GM19452 (cell line): ENCODE results near the gene BCAT1.
"Not testable (repeated sequence)": the region's sequence is repeated elsewhere in the genome, so short reads cannot be mapped to it uniquely, and the experiment has no call there.

ENCODE experiments used
- ATAC-seq: cut with Tn5 transposase; IDR thresholded peaks from one replicate; pipeline ENCODE4 v1.9.1; 2021; ENCODE audit not compliant: unreplicated experiment

Gene BCAT1

DNA sequence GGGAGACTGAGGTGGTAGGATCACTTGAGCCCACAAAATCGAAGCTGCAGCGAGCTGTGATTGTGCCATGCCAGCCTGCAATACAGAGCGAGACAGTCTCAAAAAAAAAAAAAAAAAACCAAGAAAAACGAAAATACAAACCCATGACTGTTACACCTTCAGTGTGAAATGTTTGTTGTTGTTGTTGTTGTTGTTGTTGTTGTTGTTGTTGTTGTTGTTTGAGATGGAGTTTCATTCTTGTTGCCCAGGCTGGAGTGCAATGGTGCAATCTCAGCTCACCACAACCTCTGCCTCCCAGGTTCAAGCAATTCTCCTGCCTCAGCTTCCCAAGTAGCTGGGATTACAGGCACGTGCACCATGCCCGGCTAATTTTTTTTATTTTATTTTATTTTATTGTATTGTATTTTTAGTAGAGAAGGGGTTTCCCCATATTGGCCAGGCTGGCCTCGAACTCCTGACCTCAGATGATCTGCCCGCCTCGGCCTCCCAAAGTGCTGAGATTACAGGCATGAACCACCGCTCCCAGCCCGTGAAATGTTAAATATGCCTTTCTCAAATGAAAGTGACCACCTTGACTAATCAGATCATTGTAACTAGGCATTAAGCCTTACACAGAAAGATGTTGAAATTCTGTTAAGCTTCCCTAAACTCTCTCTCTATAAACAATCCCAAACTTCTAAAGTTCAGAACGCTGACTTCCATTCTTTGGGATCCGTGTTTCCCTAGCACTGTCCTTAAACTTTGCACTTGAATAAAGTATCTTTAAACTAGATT, 20.2 kb downstream of the BCAT1 start:
- ATAC-seq = not testable (repeated sequence)

DNA sequence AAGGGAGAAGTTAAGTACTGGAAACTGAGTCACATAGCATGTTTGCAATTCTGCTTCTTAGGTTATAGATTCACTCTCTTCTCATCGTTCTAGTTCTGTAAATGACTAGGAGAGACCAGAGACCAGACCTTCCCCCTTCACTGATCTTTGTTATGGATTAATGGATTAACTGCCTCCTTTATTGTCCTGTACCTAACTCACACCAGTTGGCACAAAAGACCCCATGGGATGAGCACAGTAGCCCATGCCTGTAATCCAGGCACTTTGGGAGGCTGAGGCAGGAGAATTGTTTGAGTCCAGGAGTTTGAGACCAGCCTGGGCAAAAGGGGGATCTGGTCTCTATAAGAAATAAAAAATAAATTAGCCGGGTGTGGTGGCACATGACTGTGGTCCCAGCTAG, 20.8 kb downstream of the BCAT1 start:
- ATAC-seq = no peak

DNA sequence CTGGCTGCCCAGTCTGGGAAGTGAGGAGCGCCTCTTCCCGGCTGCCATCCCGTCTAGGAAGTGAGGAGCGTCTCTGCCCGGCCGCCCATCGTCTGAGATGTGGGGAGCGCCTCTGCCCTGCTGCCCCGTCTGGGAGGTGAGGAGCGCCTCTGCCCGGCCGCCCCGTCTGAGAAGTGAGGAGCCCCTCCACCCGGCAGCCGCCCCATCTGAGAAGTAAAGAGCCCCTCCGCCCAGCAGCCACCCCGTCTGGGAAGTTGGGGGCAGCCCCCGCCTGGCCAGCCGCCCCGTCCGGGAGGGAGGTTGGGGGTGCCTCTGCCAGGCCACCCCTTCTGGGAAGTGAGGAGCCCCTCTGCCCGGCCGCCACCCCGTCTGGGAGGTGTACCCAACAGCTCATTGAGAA, 22.8 kb downstream of the BCAT1 start:
- ATAC-seq = not testable (repeated sequence)

DNA sequence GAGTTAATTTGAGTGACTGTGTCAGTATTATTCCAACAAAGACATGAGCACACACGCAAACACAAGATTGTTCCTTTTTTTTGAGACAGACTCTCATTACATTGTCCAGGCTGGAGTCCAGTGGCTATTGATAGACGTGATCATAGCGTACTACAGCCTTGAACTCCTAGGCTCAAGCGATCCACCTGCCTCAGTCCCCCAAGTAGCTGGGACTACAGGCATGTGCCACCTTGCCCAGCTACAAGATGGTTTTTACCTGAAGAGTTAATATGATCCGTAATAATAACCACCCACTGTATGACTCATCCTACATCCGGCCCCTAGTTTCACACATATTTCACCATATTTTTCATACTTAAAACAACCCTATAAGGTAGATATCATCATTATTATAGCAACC, 26.8 kb downstream of the BCAT1 start:
- ATAC-seq = no peak

DNA sequence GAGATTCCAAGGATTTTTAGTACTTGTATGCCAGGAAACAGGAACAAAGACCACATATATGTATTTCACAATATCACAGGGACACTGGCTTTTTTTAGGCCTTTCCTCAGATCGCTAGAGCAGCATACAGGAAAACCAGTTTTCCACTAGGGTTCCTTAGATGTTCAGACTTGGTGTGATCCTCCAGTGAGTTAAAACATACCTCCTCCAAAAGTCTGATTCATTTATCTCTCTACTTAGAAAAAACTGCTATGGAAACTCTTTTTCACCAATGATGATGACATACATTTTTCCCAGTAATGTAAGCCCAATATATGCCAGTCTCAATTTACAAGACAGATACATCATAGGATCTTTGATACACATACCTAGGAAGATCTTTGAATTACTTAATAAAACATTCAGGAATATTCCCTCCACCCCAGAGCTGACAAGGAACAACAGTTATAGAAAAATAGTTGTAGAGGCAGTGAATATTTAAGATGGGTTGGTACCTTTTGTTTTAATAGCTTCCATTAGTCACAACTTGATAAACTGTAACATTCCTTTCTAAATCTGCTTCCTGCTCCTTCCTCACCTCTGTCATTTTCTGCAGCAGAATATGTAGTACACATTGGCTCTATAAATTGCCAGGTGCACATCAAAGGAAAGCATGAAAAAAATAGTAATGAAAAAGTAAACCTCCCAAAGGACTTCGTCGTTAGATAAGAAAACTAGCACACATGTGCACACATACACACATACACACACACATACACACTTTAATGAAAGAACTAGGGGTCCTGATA, 27.5 kb downstream of the BCAT1 start:
- ATAC-seq = no peak

DNA sequence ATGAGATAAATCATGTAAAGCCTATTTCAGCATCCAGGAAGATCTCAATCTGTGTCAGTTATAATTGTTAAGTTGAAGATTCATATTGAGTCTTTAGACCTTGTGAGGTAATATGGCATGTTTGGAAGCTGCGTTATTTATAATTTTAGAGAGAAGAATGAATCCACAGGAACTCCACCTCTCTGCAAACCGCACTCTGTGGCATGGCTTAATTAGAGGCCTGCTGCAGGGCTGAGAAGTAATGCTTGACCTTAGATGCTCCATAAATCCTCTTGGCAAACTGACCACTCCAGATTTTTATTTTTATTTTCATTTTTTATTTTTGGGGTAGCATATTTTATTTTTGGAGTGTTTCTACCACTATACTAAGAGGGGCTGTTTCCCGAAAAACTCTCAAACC, 28.8 kb downstream of the BCAT1 start:
- ATAC-seq = no peak

DNA sequence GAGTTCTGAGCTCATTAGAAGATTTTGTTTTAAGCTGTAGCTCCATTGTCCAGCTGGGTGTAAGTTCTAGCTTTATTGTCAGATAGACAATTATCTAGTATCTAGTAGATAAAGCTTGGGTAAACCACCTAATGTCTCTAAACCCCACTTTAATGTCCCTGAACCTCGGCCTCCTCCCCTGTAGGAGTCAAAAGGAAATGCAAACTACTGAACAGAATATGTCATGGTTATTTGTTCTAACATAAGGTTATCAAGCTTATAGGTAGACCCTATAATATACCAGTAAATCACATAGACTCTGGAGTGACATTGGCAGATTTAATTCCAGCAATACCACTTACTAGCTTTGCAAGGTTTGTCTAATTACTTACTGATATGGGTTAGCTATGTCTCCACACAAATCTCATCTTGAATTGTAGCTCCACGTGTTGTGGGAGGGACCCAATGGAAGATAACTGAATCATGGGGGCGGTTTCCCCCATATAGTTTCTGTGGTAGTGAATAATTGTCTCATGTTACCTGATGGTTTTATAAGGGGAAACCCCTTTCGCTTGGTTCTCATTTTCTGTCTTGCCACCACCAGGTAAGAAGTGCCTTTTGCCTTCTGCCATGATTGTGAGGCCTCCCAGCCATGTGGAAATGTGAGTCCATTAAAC, 29.4 kb downstream of the BCAT1 start:
- ATAC-seq = no peak

DNA sequence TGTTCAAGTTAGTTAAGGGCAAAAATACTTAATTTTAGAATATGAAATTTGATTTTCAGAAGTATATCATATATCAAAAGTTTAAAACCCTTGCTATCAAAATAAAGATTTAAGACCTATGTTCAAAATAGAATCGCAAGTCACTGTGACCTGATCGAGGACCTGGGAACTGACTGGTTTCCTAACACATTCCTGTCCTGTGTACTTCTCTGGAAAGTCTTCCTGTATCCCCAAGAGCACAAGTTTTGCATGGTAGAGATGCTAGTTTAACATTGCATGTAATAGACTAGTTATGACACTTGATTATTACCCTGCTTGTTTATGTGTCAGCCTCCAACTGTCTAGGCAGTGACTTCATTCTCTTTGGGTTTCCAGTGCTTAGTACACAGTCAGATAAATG, 30.3 kb downstream of the BCAT1 start:
- no peak for ATAC-seq

DNA sequence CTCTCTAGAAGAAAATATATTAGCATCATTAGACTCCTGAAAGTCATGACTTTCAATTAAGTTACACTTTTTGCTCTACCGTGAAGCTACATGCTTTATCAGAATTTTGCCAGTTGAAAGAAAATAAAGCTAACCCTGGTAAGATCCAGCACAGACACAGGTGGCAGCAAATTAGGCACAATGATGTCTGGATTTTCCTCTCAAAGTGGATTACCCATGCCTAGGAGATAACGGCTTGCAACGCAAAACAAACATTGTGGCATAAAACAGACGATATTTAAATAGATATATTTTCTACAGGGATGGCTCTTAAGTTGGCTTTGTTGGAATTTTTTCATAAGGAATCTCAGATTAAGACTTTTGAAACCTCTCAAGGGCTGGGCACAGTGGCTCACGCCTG, 33.4 kb downstream of the BCAT1 start:
- ATAC-seq = no peak

DNA sequence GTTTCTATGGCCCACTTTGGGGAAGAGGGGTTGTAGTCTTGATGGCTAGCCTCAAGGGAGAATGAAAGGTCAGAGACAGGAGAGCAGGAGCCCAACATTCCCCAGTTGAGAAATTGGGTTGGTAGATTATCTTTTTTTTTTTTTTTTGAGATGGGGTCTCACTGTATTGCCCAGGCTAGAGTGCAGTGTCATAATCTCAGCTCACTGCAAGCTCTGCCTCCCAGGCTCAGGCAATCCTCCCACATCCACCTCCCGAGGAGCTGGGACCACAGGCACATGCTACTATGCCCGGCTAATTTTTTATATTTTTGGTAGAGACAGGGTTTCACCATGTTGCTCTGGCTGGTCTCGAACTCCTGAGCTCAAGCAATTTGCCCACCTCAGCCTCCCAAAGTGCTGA, 34.9 kb downstream of the BCAT1 start:
- ATAC-seq = no peak

DNA sequence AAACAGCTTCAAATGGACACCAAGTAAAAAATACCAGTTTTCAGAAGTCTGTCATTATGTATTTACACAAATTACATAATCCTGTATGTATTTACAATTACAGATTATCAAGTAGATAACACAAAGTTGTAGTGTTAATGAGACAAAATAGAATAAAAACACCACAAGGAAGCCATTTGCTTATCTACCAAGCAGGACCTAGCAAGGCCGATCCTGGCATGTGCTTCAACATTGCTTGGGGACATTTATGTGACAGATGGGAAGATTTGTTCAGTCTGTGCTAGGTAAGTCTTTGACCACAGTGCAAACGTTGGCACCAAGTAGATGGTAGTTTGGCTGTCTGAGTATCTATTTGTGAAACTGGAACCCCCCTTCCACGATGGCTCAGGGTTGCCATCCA, 35.8 kb downstream of the BCAT1 start:
- no peak for ATAC-seq

DNA sequence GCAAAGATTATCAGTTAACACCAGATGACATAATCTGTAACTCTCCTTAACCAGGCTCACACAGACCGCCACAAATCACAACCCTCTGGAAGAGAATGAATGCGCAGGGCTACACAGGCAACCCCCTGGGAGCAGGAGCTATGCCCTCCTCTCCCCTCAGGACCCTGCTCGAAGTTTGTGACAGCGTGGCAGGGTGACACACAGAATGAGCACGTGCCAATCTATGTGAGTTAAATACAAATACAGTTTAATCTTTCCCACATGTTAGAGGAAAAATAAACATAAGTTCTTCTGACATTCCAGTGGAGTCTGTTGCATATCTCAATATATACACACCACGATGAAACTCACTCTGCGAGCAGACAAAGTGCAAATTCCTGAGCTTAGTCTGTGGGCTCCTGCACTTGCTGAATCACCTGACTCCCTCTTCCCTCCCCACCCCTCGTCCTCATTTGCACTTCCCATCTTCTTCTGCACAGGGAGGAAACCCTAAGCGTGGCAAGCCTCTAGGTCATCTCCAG, 37.6 kb downstream of the BCAT1 start:
- no peak for ATAC-seq

DNA sequence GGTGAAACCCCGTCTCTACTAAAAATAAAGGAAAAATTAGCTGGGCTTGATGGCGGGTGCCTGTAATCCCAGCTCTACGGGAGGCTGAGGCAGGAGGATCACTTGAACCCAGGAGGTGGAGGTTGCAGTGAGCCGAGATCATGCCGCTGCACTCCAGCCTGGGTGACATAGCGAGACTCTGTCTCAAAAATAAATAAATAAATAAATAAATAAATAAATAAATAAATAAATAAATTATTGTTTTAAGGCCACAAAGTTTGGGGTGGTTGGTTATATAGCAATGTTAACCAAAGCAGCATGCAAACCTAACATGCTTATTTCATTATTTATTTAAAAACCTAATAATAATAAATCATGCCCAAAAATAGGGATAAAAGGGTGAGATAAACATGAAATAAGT, 38.7 kb downstream of the BCAT1 start:
- not testable (repeated sequence) for ATAC-seq

DNA sequence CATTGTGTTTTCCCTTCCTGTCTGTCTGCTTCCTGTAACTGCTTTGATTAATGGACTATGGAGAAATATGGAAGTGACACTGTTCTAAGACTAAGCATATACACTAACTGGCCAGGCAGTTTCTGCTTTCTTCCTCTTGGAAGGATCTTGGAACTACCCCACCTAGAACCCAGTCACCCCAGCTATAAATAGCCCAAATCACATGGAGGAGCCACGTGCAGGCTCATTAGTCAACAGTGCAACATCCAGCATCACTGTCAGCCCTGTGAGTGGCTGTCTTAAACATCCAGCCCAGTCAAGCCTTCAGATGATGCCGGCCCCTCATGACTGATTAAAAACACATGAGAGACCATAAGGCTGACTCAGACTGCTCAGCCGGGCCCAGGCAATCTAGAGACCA, 39.2 kb downstream of the BCAT1 start:
- no peak for ATAC-seq

DNA sequence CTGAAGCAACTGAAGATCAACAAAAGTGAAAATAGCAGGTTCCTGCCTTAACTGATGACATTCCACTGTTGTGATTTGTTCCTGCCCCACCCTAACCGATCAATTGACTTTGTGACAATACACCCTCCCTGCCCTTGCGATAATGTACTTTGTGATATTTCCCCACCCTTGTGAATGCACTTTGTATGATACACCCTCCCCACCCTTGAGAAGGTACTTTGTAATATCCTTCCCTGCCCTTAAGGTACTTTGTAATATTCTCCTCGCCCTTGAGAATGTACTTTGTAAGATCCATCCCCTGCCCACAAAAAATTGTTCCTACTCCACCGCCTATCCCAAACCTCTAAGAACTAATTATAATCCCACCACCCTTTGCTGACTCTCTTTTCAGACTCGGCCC, 41.4 kb downstream of the BCAT1 start:
- ATAC-seq = no peak

DNA sequence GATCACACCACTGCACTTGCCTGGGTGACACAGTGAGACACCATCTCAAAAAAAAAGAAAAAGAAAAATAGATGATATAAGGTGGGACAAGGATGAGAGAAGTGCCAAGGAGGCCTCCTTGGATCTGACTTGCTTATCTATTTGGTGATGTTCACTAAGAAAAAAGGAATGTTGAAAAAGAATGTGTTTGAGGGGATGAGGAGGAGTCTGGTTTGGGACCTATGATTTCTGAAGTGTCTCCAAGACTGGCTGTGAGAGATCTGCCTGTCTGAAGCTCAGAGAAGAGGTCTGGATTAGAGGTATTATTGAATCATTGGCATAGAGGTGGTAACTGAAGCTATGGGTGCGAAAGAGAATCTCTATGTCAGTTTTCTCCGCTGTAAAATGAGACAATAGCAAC, 42.8 kb downstream of the BCAT1 start:
- ATAC-seq = no peak

DNA sequence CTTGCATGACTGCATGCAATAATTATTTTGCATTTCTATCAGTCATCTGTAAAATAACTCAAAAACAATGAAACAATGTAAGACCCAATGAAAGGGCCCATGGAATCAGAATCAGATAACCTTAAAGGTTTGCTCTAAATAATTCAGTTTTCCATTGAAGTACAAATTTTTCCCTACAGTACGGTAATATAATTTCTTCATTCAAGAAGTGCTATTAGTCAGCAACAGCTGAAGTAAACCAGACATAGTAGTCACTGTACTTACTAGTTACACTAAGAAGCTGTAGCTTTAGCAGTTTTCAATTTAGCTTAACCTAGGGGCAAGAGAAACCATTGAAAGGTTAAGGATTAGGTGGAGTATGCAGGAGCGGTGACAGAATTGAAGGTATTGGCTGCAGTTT, 43.5 kb downstream of the BCAT1 start:
- ATAC-seq = no peak

DNA sequence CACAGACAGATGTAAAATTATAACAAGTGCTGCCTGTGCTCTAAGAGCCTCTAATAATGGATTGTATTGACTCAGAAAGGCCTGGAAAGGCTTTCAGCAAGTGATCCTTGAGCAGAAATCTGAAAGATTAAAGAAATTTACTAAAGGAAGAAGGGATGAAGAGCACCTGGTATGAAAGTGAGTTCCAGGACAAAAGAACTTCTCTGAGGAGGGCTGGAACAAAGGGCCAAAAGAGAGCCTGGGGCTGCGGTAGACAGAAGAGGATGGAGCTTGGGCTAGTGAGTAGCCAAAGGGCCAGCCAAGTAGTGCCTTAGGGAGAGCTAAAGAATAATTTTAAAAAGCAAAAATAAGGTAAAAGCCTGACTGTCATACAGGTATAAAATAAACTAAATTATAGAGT, 44.0 kb downstream of the BCAT1 start:
- no peak for ATAC-seq

DNA sequence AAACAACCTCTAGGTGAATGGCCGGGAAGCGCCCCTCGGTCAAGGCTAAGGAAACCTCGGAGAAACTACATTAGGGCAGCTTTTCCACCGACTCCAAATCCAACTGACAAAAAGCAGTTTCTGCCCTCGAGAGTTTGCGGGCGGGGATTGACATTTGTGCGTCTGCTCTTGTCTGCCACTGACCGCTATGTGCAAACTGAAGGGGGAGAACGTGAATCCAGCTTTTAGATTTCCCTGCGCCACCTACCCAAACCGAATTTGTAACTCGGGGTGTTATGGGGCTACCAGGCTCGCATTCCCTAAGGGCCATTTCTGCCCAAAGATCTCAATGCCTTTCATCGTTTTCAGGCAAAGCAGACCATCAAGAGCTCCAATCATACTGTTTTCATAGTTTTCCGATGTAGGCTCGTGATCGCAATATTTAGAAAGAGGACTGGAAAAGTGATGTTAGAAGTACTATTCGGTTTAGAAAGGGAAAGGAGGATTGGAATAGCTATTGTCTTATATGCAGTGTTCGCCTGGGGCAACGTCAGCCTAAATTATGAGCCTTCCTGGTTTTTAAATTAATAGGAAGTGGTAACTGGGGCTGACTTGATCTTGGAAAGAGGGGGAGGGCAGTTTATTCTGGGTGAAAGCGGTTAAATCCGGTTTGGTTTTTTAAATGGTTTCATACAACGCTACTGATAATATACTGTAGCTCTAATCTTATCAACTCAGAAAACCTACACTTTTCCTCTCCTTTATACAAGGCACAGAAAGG, 45.4 kb downstream of the BCAT1 start:
- peak; percentile 2 for ATAC-seq

DNA sequence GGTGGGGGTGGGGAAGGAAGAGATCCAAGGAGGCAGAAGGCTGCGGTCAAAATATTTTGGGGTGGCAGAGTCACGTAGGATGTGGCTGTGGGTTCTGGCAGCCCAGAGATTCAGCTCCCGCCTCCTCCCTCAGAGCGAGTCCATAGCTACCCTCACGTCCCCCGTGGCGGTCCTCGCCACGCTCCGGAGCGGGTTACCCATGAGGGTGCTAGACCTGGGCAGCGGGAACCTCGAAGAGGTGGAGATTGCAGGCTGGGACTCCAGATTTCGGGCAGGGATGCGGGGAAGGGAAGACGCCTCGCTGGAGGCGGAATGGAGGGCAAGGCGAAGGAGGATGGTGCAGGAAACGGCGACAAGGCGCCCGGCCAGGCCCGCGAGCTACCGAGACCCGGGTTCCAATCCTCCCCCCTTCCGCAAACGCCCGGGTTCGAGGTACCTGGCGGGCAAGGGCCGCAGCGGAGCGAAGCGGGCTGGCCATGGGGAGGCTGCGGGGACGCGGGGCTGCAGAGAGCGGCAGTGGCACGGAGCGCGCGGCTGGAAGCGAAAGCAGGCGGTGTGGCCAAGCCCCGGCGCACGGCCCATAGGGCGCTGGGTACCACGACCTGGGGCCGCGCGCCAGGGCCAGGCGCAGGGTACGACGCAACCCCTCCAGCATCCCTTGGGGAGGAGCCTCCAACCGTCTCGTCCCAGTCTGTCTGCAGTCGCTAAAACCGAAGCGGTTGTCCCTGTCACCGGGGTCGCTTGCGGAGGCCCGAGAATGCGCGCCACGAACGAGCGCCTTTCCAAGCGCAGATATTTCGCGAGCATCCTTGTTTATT, 46.2 kb downstream of the BCAT1 start:
- ATAC-seq = peak; percentile 44
